Measurements from ENCODE around the gene AP2A2. TPM values are rescaled to one million over a fixed set of nuclear protein-coding genes. Genes with fewer than 3 reads are reported as not detected.

The AP2A2 gene
- total RNA-seq, 1 experiment from 2014 or later = 55.5 TPM

- TF ChIP-seq CEBPB (IDR thresholded peaks at IDR 0.05; ENCODE audit: low read depth) (no peak), SIN3A (IDR thresholded peaks at IDR 0.05; ENCODE audit: low read depth) (no peak)
Measured at GRCh38 chr11:987671-988070, 62.0 kb downstream of the AP2A2 start (continued).

- POLR2A ChIA-PET = no interaction called here
- CTCF ChIA-PET = no interaction called here
Measured at GRCh38 chr11:990101-990500, 64.4 kb downstream of the AP2A2 start.

More at GRCh38 chr11:990101-990500, 64.4 kb downstream of the AP2A2 start:
- no peak for ATAC-seq
- Histone ChIP-seq H3K4me3 (replicated peaks in 1 of 2; ENCODE audit: low read depth in 1 of 2, low read length in 2 of 2) (no peak overlapping the region), H3K4me1 (ENCODE audit: control insufficient read depth in 1 of 2, insufficient read depth in 2 of 2, low read length in 2 of 2) (peaks cover 0 to under 1% of the 10 kb centered on the region in 2 experiments; a peak in 1 of 4 replicates), H3K79me2 (ENCODE audit: insufficient read depth, low read length) (no peaks in the 10 kb centered on the region; the same call in 1 of the 2 replicates), H3K27ac (ENCODE audit: low read depth, low read length) (no peak overlapping the region), H4K20me1 (ENCODE audit: insufficient read depth) (no peaks in the 10 kb centered on the region), H3K4me2 (ENCODE audit: low read length) (no peak overlapping the region), H3K9ac (ENCODE audit: low read length) (no peak overlapping the region), H2AFZ (ENCODE audit: low read depth, low read length, poor library complexity, severe bottlenecking) (no peak overlapping the region), H3K27me3 (ENCODE audit: insufficient read depth, low read length) (no peaks in the 10 kb centered on the region), H3K36me3 (ENCODE audit: control insufficient read depth in 1 of 2, insufficient read depth in 2 of 2, low read length in 2 of 2) (peaks cover 17 to 21% of the 10 kb centered on the region in 2 experiments), H3K9me3 (ENCODE audit: control insufficient read depth in 1 of 2, insufficient read depth in 1 of 2, low read depth in 1 of 2, low read length in 2 of 2) (no peaks in the 10 kb centered on the region), H3K9me2 (ENCODE audit: insufficient read depth) (no peaks in the 10 kb centered on the region)
- TF ChIP-seq SRF (IDR thresholded peaks at IDR 0.05; ENCODE audit: low read depth) = no peak
- TF ChIP-seq CTCF (IDR thresholded peaks at IDR 0.05 in 2 of 3, conservative IDR thresholded peaks at IDR 0.05 in 1 of 3; ENCODE audit: borderline replicate concordance in 1 of 3, insufficient read depth in 1 of 3, low read depth in 2 of 3, low read length in 2 of 3) = no peak
- no peak for TF ChIP-seq RAD21 (IDR thresholded peaks at IDR 0.05; ENCODE audit: low read depth)
- no peak for TF ChIP-seq POLR2A (IDR thresholded peaks at IDR 0.05; ENCODE audit: borderline replicate concordance, extremely low read depth, insufficient read depth, insufficient read length)
- no peak for TF ChIP-seq ZBTB33 (IDR thresholded peaks at IDR 0.05; ENCODE audit: extremely low read depth, insufficient replicate concordance, low read length)
- TF ChIP-seq EGR1 (IDR thresholded peaks at IDR 0.05; ENCODE audit: low read depth) = no peak
- DNase-seq (ENCODE audit: low read depth, low spot score) = no peak
- RAD21 ChIA-PET (ENCODE audit: low non-redundant PET in 1 of 2, low total read pairs in 2 of 2, uncharacterized antibody in 2 of 2, unreplicated experiment in 2 of 2) = no interaction called here
- intact Hi-C loops (cut with micrococcal nuclease) = no loop called here
- no TSS peak for BruUV-seq (replicated peaks)
